Activated CD8-positive, alpha-beta memory T cell treated with anti-CD3 and anti-CD28 coated beads, Interleukin-2, amount 50 U/mL, for 1 hour (primary cell): ENCODE results near the gene HS3ST5.
"Not testable (repeated sequence)": the region's sequence is repeated elsewhere in the genome, so short reads cannot be mapped to it uniquely, and the experiment has no call there.

Experiments used
- DNase-seq: peaks from one replicate; pipeline ENCODE4 v3.0.0-alpha.2; 2020; ENCODE audit errors: extremely low read depth

Gene HS3ST5

GRCh38 chr6:114096561-114097172 is 246.2 kb downstream of the HS3ST5 start:
- DNase-seq = no peak

- DNase-seq = no peak
These were observed 249.9 kb downstream of the HS3ST5 start for GRCh38 chr6:114092943-114093342.

- DNase-seq = no peak
These were observed 252.2 kb downstream of the HS3ST5 start for GRCh38 chr6:114090626-114091025.

- DNase-seq = no peak
These were observed 255.3 kb downstream of the HS3ST5 start for GRCh38 chr6:114087496-114087895.

- no peak for DNase-seq
These were observed 257.6 kb downstream of the HS3ST5 start for GRCh38 chr6:114085211-114085610.

- no peak for DNase-seq
These were observed 258.4 kb downstream of the HS3ST5 start for GRCh38 chr6:114084327-114084890.

GRCh38 chr6:114083251-114083650 is 259.6 kb downstream of the HS3ST5 start:
- DNase-seq = no peak

GRCh38 chr6:114081730-114082129 is 261.1 kb downstream of the HS3ST5 start:
- DNase-seq = no peak

- no peak for DNase-seq
These were observed 261.8 kb downstream of the HS3ST5 start for GRCh38 chr6:114080891-114081510.

GRCh38 chr6:114080410-114080809 is 262.4 kb downstream of the HS3ST5 start:
- DNase-seq = not testable (repeated sequence)

- DNase-seq = no peak
These were observed 267.0 kb downstream of the HS3ST5 start for GRCh38 chr6:114075777-114076176.

GRCh38 chr6:114075300-114075699 is 267.5 kb downstream of the HS3ST5 start:
- DNase-seq = no peak

- DNase-seq = no peak
These were observed 274.1 kb downstream of the HS3ST5 start for GRCh38 chr6:114068771-114069170.

- DNase-seq = no peak
These were observed 274.7 kb downstream of the HS3ST5 start for GRCh38 chr6:114068116-114068515.

GRCh38 chr6:114064862-114065261 is 278.0 kb downstream of the HS3ST5 start:
- DNase-seq = no peak

GRCh38 chr6:114063956-114064355 is 278.9 kb downstream of the HS3ST5 start:
- no peak for DNase-seq

- DNase-seq = no peak
These were observed 280.6 kb downstream of the HS3ST5 start for GRCh38 chr6:114062199-114062598.

GRCh38 chr6:114061741-114062140 is 281.1 kb downstream of the HS3ST5 start:
- DNase-seq = no peak

GRCh38 chr6:114061116-114061515 is 281.7 kb downstream of the HS3ST5 start:
- DNase-seq = no peak

- no peak for DNase-seq
These were observed 284.4 kb downstream of the HS3ST5 start for GRCh38 chr6:114058435-114058834.

- no peak for DNase-seq
These were observed 287.1 kb downstream of the HS3ST5 start for GRCh38 chr6:114055763-114056162.

GRCh38 chr6:114055349-114055748 is 287.5 kb downstream of the HS3ST5 start:
- DNase-seq = no peak

GRCh38 chr6:114053791-114054190 is 289.0 kb downstream of the HS3ST5 start:
- DNase-seq = no peak
